ENCODE measurements around the gene SEMA4D. TPM values are rescaled to one million over a fixed set of nuclear protein-coding genes. Genes with fewer than 3 reads are reported as not detected.

The SEMA4D gene
- total and polyA plus RNA-seq, 9 of the 15 experiments (the other 6 are each of a cell fraction or from before 2014, with no cell fraction given), result 0.38 to 5.1 (median 1.8) TPM

DNA sequence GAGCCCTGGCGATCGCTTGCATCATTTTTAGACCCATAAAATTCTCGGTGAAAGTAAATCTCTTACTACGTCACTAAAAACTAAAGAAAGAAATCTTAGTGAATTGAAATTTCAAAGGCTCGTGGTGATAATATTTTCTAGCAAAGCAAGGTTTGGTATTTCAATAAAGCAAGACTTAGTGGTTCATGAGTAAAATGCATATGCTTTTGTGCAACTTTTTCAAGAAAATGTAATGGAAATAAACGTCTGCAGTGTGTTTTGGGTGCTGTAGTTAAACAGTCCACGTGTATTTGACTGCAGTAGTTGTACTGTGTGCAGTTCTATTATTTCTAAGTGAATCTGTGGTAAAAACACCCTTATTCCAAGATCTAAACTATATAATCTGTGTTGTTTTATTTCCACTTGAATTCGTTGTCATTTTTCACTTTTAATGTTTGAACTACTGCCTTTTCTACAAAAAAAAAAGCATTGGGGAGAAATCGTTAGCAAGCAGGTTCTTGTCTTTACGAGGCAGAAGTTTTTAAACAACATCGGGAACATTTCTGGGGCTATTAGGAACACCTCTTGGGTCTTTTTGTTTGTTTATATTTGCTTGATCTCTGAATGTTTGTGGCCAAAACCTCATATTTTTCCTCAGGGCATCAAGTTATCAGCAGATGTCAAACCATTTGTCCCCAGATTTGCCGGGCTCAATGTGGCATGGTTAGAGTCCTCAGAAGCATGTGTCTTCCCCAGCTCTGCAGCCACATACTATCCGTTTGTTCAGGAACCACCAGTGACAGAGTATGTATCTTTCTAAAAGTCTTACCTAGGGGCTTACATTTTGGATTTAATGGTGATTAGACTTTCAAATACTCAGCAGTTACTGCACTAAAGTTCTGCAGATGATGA, 178.7 kb downstream of the SEMA4D start (continued):
- TF ChIP-seq, protein P1, sequence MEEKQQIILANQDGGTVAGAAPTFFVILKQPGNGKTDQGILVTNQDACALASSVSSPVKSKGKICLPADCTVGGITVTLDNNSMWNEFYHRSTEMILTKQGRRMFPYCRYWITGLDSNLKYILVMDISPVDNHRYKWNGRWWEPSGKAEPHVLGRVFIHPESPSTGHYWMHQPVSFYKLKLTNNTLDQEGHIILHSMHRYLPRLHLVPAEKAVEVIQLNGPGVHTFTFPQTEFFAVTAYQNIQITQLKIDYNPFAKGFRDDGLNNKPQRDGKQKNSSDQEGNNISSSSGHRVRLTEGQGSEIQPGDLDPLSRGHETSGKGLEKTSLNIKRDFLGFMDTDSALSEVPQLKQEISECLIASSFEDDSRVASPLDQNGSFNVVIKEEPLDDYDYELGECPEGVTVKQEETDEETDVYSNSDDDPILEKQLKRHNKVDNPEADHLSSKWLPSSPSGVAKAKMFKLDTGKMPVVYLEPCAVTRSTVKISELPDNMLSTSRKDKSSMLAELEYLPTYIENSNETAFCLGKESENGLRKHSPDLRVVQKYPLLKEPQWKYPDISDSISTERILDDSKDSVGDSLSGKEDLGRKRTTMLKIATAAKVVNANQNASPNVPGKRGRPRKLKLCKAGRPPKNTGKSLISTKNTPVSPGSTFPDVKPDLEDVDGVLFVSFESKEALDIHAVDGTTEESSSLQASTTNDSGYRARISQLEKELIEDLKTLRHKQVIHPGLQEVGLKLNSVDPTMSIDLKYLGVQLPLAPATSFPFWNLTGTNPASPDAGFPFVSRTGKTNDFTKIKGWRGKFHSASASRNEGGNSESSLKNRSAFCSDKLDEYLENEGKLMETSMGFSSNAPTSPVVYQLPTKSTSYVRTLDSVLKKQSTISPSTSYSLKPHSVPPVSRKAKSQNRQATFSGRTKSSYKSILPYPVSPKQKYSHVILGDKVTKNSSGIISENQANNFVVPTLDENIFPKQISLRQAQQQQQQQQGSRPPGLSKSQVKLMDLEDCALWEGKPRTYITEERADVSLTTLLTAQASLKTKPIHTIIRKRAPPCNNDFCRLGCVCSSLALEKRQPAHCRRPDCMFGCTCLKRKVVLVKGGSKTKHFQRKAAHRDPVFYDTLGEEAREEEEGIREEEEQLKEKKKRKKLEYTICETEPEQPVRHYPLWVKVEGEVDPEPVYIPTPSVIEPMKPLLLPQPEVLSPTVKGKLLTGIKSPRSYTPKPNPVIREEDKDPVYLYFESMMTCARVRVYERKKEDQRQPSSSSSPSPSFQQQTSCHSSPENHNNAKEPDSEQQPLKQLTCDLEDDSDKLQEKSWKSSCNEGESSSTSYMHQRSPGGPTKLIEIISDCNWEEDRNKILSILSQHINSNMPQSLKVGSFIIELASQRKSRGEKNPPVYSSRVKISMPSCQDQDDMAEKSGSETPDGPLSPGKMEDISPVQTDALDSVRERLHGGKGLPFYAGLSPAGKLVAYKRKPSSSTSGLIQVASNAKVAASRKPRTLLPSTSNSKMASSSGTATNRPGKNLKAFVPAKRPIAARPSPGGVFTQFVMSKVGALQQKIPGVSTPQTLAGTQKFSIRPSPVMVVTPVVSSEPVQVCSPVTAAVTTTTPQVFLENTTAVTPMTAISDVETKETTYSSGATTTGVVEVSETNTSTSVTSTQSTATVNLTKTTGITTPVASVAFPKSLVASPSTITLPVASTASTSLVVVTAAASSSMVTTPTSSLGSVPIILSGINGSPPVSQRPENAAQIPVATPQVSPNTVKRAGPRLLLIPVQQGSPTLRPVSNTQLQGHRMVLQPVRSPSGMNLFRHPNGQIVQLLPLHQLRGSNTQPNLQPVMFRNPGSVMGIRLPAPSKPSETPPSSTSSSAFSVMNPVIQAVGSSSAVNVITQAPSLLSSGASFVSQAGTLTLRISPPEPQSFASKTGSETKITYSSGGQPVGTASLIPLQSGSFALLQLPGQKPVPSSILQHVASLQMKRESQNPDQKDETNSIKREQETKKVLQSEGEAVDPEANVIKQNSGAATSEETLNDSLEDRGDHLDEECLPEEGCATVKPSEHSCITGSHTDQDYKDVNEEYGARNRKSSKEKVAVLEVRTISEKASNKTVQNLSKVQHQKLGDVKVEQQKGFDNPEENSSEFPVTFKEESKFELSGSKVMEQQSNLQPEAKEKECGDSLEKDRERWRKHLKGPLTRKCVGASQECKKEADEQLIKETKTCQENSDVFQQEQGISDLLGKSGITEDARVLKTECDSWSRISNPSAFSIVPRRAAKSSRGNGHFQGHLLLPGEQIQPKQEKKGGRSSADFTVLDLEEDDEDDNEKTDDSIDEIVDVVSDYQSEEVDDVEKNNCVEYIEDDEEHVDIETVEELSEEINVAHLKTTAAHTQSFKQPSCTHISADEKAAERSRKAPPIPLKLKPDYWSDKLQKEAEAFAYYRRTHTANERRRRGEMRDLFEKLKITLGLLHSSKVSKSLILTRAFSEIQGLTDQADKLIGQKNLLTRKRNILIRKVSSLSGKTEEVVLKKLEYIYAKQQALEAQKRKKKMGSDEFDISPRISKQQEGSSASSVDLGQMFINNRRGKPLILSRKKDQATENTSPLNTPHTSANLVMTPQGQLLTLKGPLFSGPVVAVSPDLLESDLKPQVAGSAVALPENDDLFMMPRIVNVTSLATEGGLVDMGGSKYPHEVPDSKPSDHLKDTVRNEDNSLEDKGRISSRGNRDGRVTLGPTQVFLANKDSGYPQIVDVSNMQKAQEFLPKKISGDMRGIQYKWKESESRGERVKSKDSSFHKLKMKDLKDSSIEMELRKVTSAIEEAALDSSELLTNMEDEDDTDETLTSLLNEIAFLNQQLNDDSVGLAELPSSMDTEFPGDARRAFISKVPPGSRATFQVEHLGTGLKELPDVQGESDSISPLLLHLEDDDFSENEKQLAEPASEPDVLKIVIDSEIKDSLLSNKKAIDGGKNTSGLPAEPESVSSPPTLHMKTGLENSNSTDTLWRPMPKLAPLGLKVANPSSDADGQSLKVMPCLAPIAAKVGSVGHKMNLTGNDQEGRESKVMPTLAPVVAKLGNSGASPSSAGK (IDR thresholded peaks at IDR 0.05), result peak; percentile 33; the same call in 1 of the 2 replicates
- TF ChIP-seq CBX8 (IDR thresholded peaks at IDR 0.05; ENCODE audit: borderline replicate concordance, extremely low read depth, low read depth, low read length, poor library complexity, severe bottlenecking), result no peak
- no peak for TF ChIP-seq PTRF (tag; IDR thresholded peaks at IDR 0.05)
- TF ChIP-seq TFAM (CRISPR knock-in tag; conservative IDR thresholded peaks at IDR 0.05), result no peak
- TF ChIP-seq ZNF212 (CRISPR knock-in tag; IDR thresholded peaks at IDR 0.05), result no peak
- TF ChIP-seq, protein P2, sequence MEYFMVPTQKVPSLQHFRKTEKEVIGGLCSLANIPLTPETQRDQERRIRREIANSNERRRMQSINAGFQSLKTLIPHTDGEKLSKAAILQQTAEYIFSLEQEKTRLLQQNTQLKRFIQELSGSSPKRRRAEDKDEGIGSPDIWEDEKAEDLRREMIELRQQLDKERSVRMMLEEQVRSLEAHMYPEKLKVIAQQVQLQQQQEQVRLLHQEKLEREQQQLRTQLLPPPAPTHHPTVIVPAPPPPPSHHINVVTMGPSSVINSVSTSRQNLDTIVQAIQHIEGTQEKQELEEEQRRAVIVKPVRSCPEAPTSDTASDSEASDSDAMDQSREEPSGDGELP (CRISPR knock-in tag; IDR thresholded peaks at IDR 0.05; ENCODE audit: borderline replicate concordance), result no peak
- TF ChIP-seq, protein P3, sequence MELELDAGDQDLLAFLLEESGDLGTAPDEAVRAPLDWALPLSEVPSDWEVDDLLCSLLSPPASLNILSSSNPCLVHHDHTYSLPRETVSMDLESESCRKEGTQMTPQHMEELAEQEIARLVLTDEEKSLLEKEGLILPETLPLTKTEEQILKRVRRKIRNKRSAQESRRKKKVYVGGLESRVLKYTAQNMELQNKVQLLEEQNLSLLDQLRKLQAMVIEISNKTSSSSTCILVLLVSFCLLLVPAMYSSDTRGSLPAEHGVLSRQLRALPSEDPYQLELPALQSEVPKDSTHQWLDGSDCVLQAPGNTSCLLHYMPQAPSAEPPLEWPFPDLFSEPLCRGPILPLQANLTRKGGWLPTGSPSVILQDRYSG (tag; conservative IDR thresholded peaks at IDR 0.05; ENCODE audit: low read depth), result no peak
- TF ChIP-seq STAT5B (CRISPR knock-in tag; IDR thresholded peaks at IDR 0.05), result no peak
- TF ChIP-seq KLF13 (tag; IDR thresholded peaks at IDR 0.05; ENCODE audit: borderline replicate concordance, low read depth), result no peak
- TF ChIP-seq, protein P4, sequence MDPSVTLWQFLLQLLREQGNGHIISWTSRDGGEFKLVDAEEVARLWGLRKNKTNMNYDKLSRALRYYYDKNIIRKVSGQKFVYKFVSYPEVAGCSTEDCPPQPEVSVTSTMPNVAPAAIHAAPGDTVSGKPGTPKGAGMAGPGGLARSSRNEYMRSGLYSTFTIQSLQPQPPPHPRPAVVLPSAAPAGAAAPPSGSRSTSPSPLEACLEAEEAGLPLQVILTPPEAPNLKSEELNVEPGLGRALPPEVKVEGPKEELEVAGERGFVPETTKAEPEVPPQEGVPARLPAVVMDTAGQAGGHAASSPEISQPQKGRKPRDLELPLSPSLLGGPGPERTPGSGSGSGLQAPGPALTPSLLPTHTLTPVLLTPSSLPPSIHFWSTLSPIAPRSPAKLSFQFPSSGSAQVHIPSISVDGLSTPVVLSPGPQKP (CRISPR knock-in tag; IDR thresholded peaks at IDR 0.05), result no peak
- TF ChIP-seq ZNF583 (CRISPR knock-in tag; IDR thresholded peaks at IDR 0.05), result no peak

All from K562 (cell line).